HG03066 (cell line): ENCODE measurements around the gene XYLT2.

Experiments
- ATAC-seq: cut with Tn5 transposase; IDR thresholded peaks from one replicate; pipeline ENCODE4 v1.9.1; 2021; ENCODE audit warnings: low read depth; ENCODE audit not compliant: unreplicated experiment

Gene XYLT2

GRCh38 chr17:50361561-50362480 lies 15.9 kb downstream of the XYLT2 start:
- ATAC-seq = peak; percentile 76

- ATAC-seq = no peak
These were observed 16.7 kb downstream of the XYLT2 start for GRCh38 chr17:50362661-50363060.

- ATAC-seq = no peak
These were observed 17.5 kb downstream of the XYLT2 start for GRCh38 chr17:50363217-50364060.

GRCh38 chr17:50364061-50364458 lies 18.1 kb downstream of the XYLT2 start:
- ATAC-seq = no peak

GRCh38 chr17:50364715-50365114 lies 18.8 kb downstream of the XYLT2 start:
- ATAC-seq = no peak

GRCh38 chr17:50365165-50365564 lies 19.2 kb downstream of the XYLT2 start:
- no peak for ATAC-seq

- no peak for ATAC-seq
These were observed 19.9 kb downstream of the XYLT2 start for GRCh38 chr17:50365649-50366393.

GRCh38 chr17:50367401-50367800 lies 21.5 kb downstream of the XYLT2 start:
- ATAC-seq = no peak

- ATAC-seq = no peak
These were observed 24.1 kb downstream of the XYLT2 start for GRCh38 chr17:50370052-50370451.

- ATAC-seq = no peak
These were observed 25.6 kb downstream of the XYLT2 start for GRCh38 chr17:50371526-50371925.

- no peak for ATAC-seq
These were observed 26.4 kb downstream of the XYLT2 start for GRCh38 chr17:50372222-50372757.

- ATAC-seq = peak; percentile 94
These were observed 27.0 kb downstream of the XYLT2 start, which contains the start of the genes EME1 and MRPL27 for GRCh38 chr17:50372758-50373556. Gene EME1, plus strand, starts transcription at chr17:50373229. Its CDS starts 1,980 bp downstream, at chr17:50375209. Gene MRPL27, minus strand, starts transcription at chr17:50373184. Its CDS starts 14 bp downstream, at chr17:50373170.

- ATAC-seq = no peak
These were observed 27.8 kb downstream of the XYLT2 start for GRCh38 chr17:50373705-50374104.

- ATAC-seq = no peak
These were observed 30.1 kb downstream of the XYLT2 start for GRCh38 chr17:50375858-50376538.

- no peak for ATAC-seq
These were observed 33.6 kb downstream of the XYLT2 start for GRCh38 chr17:50379351-50380132.

- no peak for ATAC-seq
These were observed 34.7 kb downstream of the XYLT2 start for GRCh38 chr17:50380369-50381259.

- ATAC-seq = no peak
These were observed 35.4 kb downstream of the XYLT2 start for GRCh38 chr17:50381260-50381815.
